GM12873 (cell line): Measurements from ENCODE around the gene RUNX3.

Experiments used
- TF ChIP-seq, protein P1 (sequence below): IDR thresholded peaks from 2 replicates; pipeline ENCODE4 v1.5.1; 2012; ENCODE audit warnings: low read depth, mild to moderate bottlenecking, moderate library complexity, low read length, control low read depth; ENCODE audit not compliant: insufficient read depth; ENCODE audit errors: missing control alignments

RUNX3 gene

DNA sequence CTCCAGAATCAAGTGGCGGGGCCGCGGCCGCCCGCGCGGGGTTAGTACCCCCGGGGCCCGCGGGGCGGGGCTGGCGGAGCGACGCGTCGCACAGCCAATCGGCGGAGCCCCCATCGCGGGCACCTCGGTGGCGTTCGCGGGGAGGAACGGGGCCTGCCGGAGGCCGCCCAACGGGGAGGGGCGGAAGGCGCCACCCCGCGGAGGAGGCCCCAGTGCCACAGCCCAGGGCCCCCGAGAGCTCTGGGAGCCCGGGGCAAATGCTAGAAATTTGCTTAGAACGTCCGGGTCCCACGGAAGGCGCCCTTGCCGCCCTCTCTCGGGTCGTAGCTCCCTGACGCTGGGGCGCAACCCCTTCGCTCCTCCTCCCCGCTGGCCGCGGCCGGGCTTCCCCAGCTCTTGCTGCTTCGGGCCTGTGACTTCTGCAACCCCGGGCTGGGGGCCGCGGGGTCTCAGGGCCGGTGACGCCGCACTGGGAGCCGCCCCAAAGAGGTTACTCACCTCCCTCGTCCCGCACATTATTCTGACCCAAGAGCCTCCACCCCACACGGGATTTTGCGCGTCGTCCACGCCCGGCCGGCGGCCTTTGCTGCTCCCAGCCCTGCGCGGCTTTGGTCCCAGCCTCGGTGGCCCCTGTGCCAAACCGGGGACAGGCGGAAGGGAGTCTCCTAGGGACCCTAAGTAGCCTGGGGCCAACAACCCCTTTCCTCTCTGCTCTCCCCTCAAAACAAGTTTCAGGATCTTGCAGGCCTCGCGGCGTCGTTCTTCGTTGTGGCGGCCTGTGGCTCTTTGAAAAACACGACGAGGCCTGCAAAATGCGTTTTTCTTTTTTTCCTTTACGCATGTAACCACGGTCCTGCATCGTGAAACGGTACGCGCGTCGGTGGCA lies at the start of gene RUNX3:
TSS of gene RUNX3 (minus strand) at position 17 of the 886 bp plus-strand sequence. CDS start 408 bp downstream, outside the sequence.
- TF ChIP-seq, protein P1, sequence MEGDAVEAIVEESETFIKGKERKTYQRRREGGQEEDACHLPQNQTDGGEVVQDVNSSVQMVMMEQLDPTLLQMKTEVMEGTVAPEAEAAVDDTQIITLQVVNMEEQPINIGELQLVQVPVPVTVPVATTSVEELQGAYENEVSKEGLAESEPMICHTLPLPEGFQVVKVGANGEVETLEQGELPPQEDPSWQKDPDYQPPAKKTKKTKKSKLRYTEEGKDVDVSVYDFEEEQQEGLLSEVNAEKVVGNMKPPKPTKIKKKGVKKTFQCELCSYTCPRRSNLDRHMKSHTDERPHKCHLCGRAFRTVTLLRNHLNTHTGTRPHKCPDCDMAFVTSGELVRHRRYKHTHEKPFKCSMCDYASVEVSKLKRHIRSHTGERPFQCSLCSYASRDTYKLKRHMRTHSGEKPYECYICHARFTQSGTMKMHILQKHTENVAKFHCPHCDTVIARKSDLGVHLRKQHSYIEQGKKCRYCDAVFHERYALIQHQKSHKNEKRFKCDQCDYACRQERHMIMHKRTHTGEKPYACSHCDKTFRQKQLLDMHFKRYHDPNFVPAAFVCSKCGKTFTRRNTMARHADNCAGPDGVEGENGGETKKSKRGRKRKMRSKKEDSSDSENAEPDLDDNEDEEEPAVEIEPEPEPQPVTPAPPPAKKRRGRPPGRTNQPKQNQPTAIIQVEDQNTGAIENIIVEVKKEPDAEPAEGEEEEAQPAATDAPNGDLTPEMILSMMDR, result peak; percentile 34

DNA sequence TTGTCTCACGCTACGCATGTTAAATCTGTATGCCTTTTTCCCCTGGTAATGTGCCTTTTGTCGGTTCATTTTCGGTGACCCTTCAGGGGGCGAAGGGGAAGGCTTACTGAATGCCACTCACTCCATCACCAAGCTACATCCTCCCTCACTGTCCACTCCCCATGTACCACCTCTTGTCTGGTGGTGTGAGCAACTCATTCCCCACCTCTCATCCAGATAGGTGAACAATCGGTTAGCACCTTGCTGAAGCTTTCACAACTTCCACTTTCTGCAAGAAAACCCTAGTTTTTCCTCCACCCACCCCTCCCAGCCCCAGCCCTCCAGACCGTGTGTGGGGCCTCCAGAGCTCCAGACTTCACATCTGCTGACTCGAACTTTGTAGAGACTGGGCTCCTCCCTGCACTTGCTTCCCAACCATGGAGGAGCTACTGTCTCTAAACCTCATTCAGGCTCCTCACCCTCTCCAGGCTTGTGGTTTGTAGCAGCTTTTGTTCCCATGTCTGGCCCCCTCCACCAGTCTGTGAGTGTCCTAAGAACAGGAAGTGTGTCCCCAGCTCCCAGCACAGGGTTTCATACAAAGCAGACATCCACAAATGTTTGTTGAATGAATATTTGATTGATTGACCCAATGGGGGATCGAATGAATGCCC lies 48.4 kb upstream of the RUNX3 start:
- TF ChIP-seq, protein P1, result no peak

DNA sequence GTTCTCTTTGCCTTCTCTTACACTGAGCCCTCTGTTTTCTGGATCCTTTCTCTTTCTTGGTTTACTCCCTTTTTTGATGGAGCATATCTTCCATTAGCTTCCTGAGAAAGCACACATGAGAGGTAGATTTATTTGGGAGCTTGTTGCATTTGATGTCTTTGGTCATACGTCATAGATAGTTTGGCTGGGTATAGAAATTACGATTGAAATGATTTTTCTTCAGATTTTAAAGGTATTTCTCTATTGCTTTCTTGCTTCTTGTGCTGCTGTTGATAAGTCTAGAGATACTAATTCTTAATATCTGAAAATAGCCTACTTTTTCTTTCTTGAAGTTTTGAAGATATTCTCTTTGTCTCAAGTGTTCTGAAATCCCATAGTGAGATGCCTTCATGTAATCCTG lies 45.3 kb upstream of the RUNX3 start:
- TF ChIP-seq, protein P1, result no peak

DNA sequence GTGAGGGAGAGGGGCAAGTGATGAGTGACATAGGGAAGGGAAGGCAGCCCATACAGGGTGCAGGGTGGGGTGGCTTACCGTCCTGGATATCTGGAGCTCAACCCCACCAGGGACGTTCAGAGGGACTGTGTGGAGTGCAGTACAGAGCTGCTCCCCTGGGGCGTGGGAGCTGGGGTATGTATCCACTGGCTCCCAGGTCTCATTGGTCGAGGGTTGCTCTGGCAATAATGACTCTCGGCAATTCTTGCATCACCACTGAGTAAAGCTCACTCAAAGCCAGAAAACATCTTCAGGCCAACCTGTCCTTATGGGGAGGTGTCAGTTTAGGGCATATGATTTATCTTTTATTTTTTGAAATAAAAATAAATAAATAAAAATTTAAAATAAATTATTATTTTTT lies 43.2 kb upstream of the RUNX3 start:
- TF ChIP-seq, protein P1, result no peak

DNA sequence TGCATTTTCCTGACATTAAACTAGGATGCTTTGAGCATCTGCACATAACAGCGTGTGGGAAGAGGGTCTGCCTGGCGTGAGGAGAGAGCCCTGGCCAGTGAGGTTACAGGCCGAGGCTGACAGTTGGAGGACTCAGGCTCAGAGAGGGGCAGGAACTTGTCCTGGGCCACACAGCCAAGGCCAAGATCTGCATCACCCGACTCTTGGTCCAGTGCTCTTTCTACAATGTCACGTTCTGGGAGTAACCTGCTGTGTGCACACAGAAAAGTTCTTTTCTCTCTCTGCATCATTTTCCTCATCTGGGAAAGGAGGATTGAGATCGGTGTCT lies 42.8 kb upstream of the RUNX3 start:
- TF ChIP-seq, protein P1, result no peak

DNA sequence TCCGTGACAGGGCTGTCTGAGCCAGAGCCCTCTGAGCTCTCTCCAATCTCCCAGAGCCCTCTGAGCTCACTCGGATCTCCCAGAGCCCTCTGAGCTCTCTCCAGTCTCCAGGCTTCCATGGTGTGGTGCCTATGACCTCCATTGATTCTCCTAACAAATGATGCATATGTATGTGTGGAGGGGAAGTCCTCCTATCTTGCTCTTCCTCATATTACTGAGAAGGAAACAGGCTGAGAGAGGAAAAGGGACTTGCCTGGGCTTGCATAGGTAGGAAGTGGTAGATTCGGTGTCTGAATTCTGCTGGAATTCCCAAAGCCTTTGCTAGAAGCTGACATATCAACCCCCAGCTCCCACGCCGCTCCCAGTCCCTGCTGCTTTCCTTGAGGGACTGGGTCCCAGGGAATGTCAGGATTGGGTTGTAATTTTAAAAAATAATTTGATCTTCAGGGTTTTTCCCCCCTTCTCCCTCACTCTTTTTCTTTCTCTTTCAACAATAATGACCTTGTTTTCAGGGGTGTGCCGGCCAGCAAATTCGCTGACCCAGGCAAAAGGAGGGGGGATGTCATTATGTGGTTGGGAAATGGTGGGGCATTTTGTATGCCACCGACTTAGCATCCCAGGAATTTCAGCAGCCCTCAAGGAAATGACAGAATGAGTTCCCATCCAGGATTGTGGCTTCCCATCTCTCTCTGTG lies 42.3 kb upstream of the RUNX3 start:
- TF ChIP-seq, protein P1, result no peak
